H1 (cell line): ENCODE results near the gene SRSF9. TPM values are rescaled to one million over a fixed set of nuclear protein-coding genes. Genes with fewer than 3 reads are reported as not detected.

Source experiments
- BRCA1 ChIP-seq: IDR thresholded peaks from 2 replicates; pipeline ENCODE4 v1.6.1; 2012; ENCODE audit warnings: low read depth, low read length, improper control_type of control experiment
- CREB1 ChIP-seq: IDR thresholded peaks from 2 replicates; pipeline ENCODE4 v1.6.1; 2012; ENCODE audit warnings: inconsistent platforms
- EP300 ChIP-seq, 2 experiments: IDR thresholded peaks; 1 replicate in 1 of 2; 2 replicates in 1 of 2; pipeline ENCODE4 v1.6.1; 2011 to 2012; ENCODE audit warnings: low read depth in 2 of 2, low read length in 2 of 2, mild to moderate bottlenecking in 2 of 2, borderline replicate concordance in 1 of 2, inconsistent platforms in 1 of 2, moderate library complexity in 1 of 2
- HDAC2 ChIP-seq, 2 experiments: fragments of 300-600 bp in 1 of 2; sonication (generic) in 1 of 2; IDR thresholded peaks; 2 replicates each; pipeline ENCODE4 v1.6.1; 2011 to 2012; ENCODE audit warnings: low read depth in 2 of 2, low read length in 2 of 2, mild to moderate bottlenecking in 2 of 2, moderate library complexity in 2 of 2, borderline replicate concordance in 1 of 2, inconsistent platforms in 1 of 2
- KDM1A ChIP-seq: fragments of 200-600, 300-600 bp; sonication (generic); IDR thresholded peaks from 2 replicates; pipeline ENCODE4 v1.7.1; 2016; ENCODE audit warnings: mild to moderate bottlenecking, low read length, borderline replicate concordance
- PHF8 ChIP-seq: fragments of 200-600 bp; sonication (generic); conservative IDR thresholded peaks from 2 replicates; pipeline ENCODE4 v1.7.1; 2012; ENCODE audit warnings: low read depth, mild to moderate bottlenecking, inconsistent platforms, low read length, moderate library complexity
- SP4 ChIP-seq: IDR thresholded peaks from 2 replicates; pipeline ENCODE4 v1.6.1; 2012; ENCODE audit warnings: low read length, inconsistent platforms
- TCF12 ChIP-seq: IDR thresholded peaks from 2 replicates; pipeline ENCODE4 v1.6.1; 2011; ENCODE audit warnings: low read depth, mild to moderate bottlenecking, low read length
- polyA plus RNA-seq, 7 experiments: library from polyadenylated mRNA; depleted of rRNA in 3 of 7; stranded (reverse) in 5 of 7; unstranded in 2 of 7; fragments of >200 nt in 5 of 7; fragments of 200-250 nt in 2 of 7; gene quantifications; 1 replicate in 5 of 7; 2 replicates in 1 of 7; 4 replicates in 1 of 7; pipeline versions ENCODE4 v1.2.1 to v1.2.3, GENCODE V29; 2011 to 2013; ENCODE audit warnings: missing spikeins in 2 of 7, mixed read lengths in 2 of 7
- total RNA-seq: library from RNA; stranded (reverse); fragmentation: NEBNext Ultra II Directional; extraction: Animal tissue kit (Norgen Biotek cat#: 25700); gene quantifications from 2 replicates; pipeline ENCODE4 v1.2.1, GENCODE V29; 2021

SRSF9 gene
- total and polyA plus RNA-seq, 2 of the 8 experiments (the other 6 are each of a cell fraction or from before 2014, with no cell fraction given) = 172 to 304 TPM

DNA sequence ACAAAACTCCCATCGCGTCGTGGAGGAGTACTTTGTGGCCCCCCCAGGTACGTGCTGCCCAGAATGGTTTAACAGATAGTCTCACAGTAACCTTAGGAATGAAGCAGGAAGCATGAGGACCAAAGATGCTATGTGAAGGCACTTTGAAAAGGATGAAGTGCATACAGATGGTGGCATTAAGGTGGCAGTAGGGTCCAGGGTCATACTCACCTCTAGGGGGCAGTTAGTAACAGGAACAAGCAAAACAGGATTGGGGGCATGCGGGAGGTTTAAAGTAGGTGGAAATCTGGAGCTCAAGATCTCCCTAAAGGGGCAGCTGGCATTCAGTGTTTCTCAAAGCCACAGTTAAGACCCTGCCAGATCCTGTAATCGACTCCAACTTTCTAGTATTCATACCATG lies 12.4 kb downstream of the SRSF9 start (continued):
- no peak for TF ChIP-seq KDM1A
- TF ChIP-seq PHF8 = no peak
- no peak for TF ChIP-seq EP300 (IDR thresholded peaks at IDR 0.05; ENCODE audit: borderline replicate concordance in 1 of 2, low read depth in 2 of 2, low read length in 2 of 2)
- no peak for TF ChIP-seq CREB1
- TF ChIP-seq SP4 = no peak
- TF ChIP-seq BRCA1 = no peak
- no peak for TF ChIP-seq HDAC2 (IDR thresholded peaks at IDR 0.05; ENCODE audit: borderline replicate concordance in 1 of 2, low read depth in 2 of 2, low read length in 2 of 2)
- TF ChIP-seq TCF12 = no peak
- TF ChIP-seq, all 59 proteins: peak for 3
